Loucy (cell line): ENCODE results near the gene RALGDS.

Experiments
- H2AFZ ChIP-seq: fragments of 200-600 bp; sonication (generic); 2 replicates; pipeline ENCODE4 v1.6.0; 2016; ENCODE audit warnings: antibody characterized with exemption, mild to moderate bottlenecking, low read length, moderate library complexity
- H3F3A ChIP-seq: fragments of 200-600 bp; 2 replicates; pipeline ENCODE4 v1.6.0; 2016; ENCODE audit warnings: antibody characterized with exemption, low read depth, mild to moderate bottlenecking
- H3K27me3 ChIP-seq: fragments of 200-600 bp; sonication (generic); 2 replicates; pipeline ENCODE4 v1.6.1; 2014; ENCODE audit warnings: low read length, mild to moderate bottlenecking; ENCODE audit not compliant: insufficient read depth, poor library complexity, severe bottlenecking
- H3K36me3 ChIP-seq: fragments of 200-600 bp; sonication (generic); 2 replicates; pipeline ENCODE4 v1.6.1; 2016; ENCODE audit warnings: low read length; ENCODE audit not compliant: insufficient read depth
- H3K4me1 ChIP-seq: fragments of 200-600 bp; sonication (generic); 2 replicates; pipeline ENCODE4 v1.5.1; 2014; ENCODE audit warnings: low read length, mild to moderate bottlenecking; ENCODE audit not compliant: insufficient read depth, poor library complexity, severe bottlenecking
- H3K4me2 ChIP-seq: fragments of 200-600 bp; sonication (generic); 2 replicates; pipeline ENCODE4 v1.6.0; 2014; ENCODE audit warnings: antibody characterized with exemption, low read length, low read depth, mild to moderate bottlenecking; ENCODE audit not compliant: poor library complexity, severe bottlenecking
- H3K4me3 ChIP-seq: fragments of 200-600 bp; sonication (generic); 2 replicates; pipeline ENCODE4 v1.5.1; 2014; ENCODE audit warnings: low read length, mild to moderate bottlenecking, mixed read lengths; ENCODE audit not compliant: poor library complexity, severe bottlenecking
- H3K79me2 ChIP-seq: fragments of 200-600 bp; sonication (generic); 2 replicates; pipeline ENCODE4 v1.6.1; 2014; ENCODE audit warnings: low read length; ENCODE audit not compliant: insufficient read depth
- H3K9ac ChIP-seq: fragments of 200-600 bp; sonication (generic); 2 replicates; pipeline ENCODE4 v1.6.0; 2014; ENCODE audit warnings: mild to moderate bottlenecking, low read depth, low read length, moderate library complexity; ENCODE audit not compliant: poor library complexity, severe bottlenecking
- H3K9me2 ChIP-seq: fragments of 200-600 bp; sonication (generic); replicated peaks from 2 replicates; pipeline ENCODE4 v1.6.1; 2016; ENCODE audit warnings: low read depth, low read length, mixed read lengths
- H3K9me3 ChIP-seq: fragments of 200-600 bp; sonication (generic); 2 replicates; pipeline ENCODE4 v1.6.1; 2014; ENCODE audit warnings: mild to moderate bottlenecking, antibody characterized with exemption, low read length, low read depth; ENCODE audit not compliant: insufficient read depth
- H4K20me1 ChIP-seq: fragments of 200-600 bp; sonication (generic); 2 replicates; pipeline ENCODE4 v1.6.0; 2014; ENCODE audit warnings: antibody characterized with exemption, low read length, mild to moderate bottlenecking; ENCODE audit not compliant: insufficient read depth, poor library complexity, severe bottlenecking
- CTCF ChIP-seq: fragments of 200-600 bp; sonication (generic); conservative IDR thresholded peaks from 2 replicates; pipeline ENCODE4 v1.5.1; 2014; ENCODE audit warnings: mild to moderate bottlenecking, antibody characterized with exemption, low read length
- EZH2phosphoT487 ChIP-seq: fragments of 200-600 bp; IDR thresholded peaks from 2 replicates; pipeline ENCODE4 v1.6.1; 2018; ENCODE audit warnings: antibody characterized with exemption, mild to moderate bottlenecking, moderate library complexity, borderline replicate concordance

RALGDS gene

GRCh38 chr9:133090752-133091385, 30.2 kb downstream of the RALGDS start:
- Histone ChIP-seq H3K9me3 (no peaks in the 10 kb centered on the region), H3K4me3 (no peak overlapping the region), H3K4me2 (no peak overlapping the region), H3F3A (no peaks in the 10 kb centered on the region), H3K79me2 (no peaks in the 10 kb centered on the region), H4K20me1 (no peaks in the 10 kb centered on the region), H3K36me3 (no peaks in the 10 kb centered on the region), H3K9me2 (no peaks in the 10 kb centered on the region), H2AFZ (no peak overlapping the region), H3K9ac (no peak overlapping the region), H3K4me1 (no peaks in the 10 kb centered on the region), H3K27me3 (no peaks in the 10 kb centered on the region)
- no peak for TF ChIP-seq CTCF
- TF ChIP-seq EZH2phosphoT487 = no peak

GRCh38 chr9:133090187-133090586, 30.9 kb downstream of the RALGDS start:
- Histone ChIP-seq H3K79me2 (no peaks in the 10 kb centered on the region), H3F3A (no peaks in the 10 kb centered on the region)

GRCh38 chr9:133089271-133089671, 31.8 kb downstream of the RALGDS start:
- Histone ChIP-seq H3K36me3 (no peaks in the 10 kb centered on the region), H3K79me2 (no peaks in the 10 kb centered on the region), H3K4me3 (no peak overlapping the region), H3F3A (no peaks in the 10 kb centered on the region), H3K27me3 (no peaks in the 10 kb centered on the region), H3K9me2 (no peaks in the 10 kb centered on the region), H3K4me1 (no peaks in the 10 kb centered on the region), H3K9me3 (no peaks in the 10 kb centered on the region), H3K4me2 (no peak overlapping the region), H2AFZ (no peak overlapping the region), H4K20me1 (no peaks in the 10 kb centered on the region), H3K9ac (no peak overlapping the region)
- TF ChIP-seq CTCF = no peak
- TF ChIP-seq EZH2phosphoT487 = no peak

More at GRCh38 chr9:133090187-133090586, 30.9 kb downstream of the RALGDS start:
- Histone ChIP-seq H3K4me1 (no peaks in the 10 kb centered on the region), H3K27me3 (no peaks in the 10 kb centered on the region), H3K4me2 (no peak overlapping the region), H4K20me1 (no peaks in the 10 kb centered on the region), H3K36me3 (no peaks in the 10 kb centered on the region), H3K9ac (no peak overlapping the region), H3K9me2 (no peaks in the 10 kb centered on the region), H2AFZ (no peak overlapping the region), H3K9me3 (no peaks in the 10 kb centered on the region), H3K4me3 (no peak overlapping the region)
- TF ChIP-seq EZH2phosphoT487 = no peak
- TF ChIP-seq CTCF = no peak
